Activated T-cell treated with anti-CD3 and anti-CD28 coated beads, Interleukin-2, amount 50 U/mL, for 24 hours (primary cell): ENCODE data around the gene MSH5.
"Not testable (repeated sequence)": the region's sequence is repeated elsewhere in the genome, so short reads cannot be mapped to it uniquely, and the experiment has no call there.

Experiments
- DNase-seq: peaks from one replicate; pipeline ENCODE4 v3.0.0-alpha.2; 2020
- H3K27ac Mint-ChIP-seq: 2 replicates; pipeline ENCODE4 v1.8.0; 2020; ENCODE audit warnings: mild to moderate bottlenecking, mixed read lengths
- H3K27me3 Mint-ChIP-seq: 2 replicates; pipeline ENCODE4 v1.8.0; 2020; ENCODE audit warnings: mixed read lengths
- H3K36me3 Mint-ChIP-seq: 2 replicates; pipeline ENCODE4 v1.8.0; 2020; ENCODE audit warnings: low read depth, mixed read lengths
- H3K4me1 Mint-ChIP-seq: 2 replicates; pipeline ENCODE4 v1.8.0; 2020; ENCODE audit warnings: low read depth, mixed read lengths
- H3K4me3 Mint-ChIP-seq: 2 replicates; pipeline ENCODE4 v1.8.0; 2020; ENCODE audit warnings: mild to moderate bottlenecking, moderate library complexity, mixed read lengths
- H3K9me3 Mint-ChIP-seq: 2 replicates; pipeline ENCODE4 v1.8.0; 2020; ENCODE audit warnings: mixed read lengths

The MSH5 gene

DNA sequence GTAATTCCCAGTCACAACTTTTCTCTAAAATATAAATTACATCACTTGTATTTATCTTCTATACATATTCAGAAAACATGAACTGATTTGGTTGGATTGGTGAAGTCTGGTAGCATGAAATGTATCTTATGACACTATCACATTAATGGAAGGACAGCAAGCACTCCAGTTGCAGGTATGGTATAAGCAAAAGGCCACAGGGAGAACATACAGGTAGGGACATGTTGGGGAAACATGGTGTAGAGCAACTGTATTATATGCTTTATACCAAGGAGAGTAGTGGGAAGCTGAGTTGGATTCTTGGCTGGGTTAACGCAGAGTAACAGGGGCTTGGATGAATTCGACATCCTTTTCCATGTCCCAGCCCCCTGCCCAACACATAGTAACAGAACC, 57.2 kb downstream of the MSH5 start:
- H3K4me3 Mint-ChIP-seq, result no peak overlapping the region

GRCh38 chr6:31797588-31797987, 57.8 kb downstream of the MSH5 start:
- H3K4me3 Mint-ChIP-seq, result no peak overlapping the region
- H3K4me1 Mint-ChIP-seq, result peaks cover 41% of the 10 kb centered on the region
- no peaks in the 10 kb centered on the region for H3K27me3 Mint-ChIP-seq
- peak overlapping the region; percentile 92 for H3K27ac Mint-ChIP-seq
- H3K9me3 Mint-ChIP-seq, result no peaks in the 10 kb centered on the region
- H3K36me3 Mint-ChIP-seq, result peaks cover 71% of the 10 kb centered on the region
- no peak for DNase-seq

More for the DNA sequence above, 57.2 kb downstream of the MSH5 start:
- H3K9me3 Mint-ChIP-seq, result no peaks in the 10 kb centered on the region
- no peaks in the 10 kb centered on the region for H3K27me3 Mint-ChIP-seq
- peaks cover 73% of the 10 kb centered on the region for H3K36me3 Mint-ChIP-seq
- peak overlapping the region; percentile 92 for H3K27ac Mint-ChIP-seq
- H3K4me1 Mint-ChIP-seq, result peaks cover 47% of the 10 kb centered on the region
- DNase-seq, result no peak

- no peaks in the 10 kb centered on the region for H3K9me3 Mint-ChIP-seq
- H3K27ac Mint-ChIP-seq, result no peak overlapping the region
- H3K27me3 Mint-ChIP-seq, result no peaks in the 10 kb centered on the region
- peaks cover 72% of the 10 kb centered on the region for H3K36me3 Mint-ChIP-seq
- H3K4me3 Mint-ChIP-seq, result no peak overlapping the region
- DNase-seq, result no peak
- peaks cover 37% of the 10 kb centered on the region for H3K4me1 Mint-ChIP-seq
Measured at GRCh38 chr6:31799781-31800180, 60.0 kb downstream of the MSH5 start.

DNA sequence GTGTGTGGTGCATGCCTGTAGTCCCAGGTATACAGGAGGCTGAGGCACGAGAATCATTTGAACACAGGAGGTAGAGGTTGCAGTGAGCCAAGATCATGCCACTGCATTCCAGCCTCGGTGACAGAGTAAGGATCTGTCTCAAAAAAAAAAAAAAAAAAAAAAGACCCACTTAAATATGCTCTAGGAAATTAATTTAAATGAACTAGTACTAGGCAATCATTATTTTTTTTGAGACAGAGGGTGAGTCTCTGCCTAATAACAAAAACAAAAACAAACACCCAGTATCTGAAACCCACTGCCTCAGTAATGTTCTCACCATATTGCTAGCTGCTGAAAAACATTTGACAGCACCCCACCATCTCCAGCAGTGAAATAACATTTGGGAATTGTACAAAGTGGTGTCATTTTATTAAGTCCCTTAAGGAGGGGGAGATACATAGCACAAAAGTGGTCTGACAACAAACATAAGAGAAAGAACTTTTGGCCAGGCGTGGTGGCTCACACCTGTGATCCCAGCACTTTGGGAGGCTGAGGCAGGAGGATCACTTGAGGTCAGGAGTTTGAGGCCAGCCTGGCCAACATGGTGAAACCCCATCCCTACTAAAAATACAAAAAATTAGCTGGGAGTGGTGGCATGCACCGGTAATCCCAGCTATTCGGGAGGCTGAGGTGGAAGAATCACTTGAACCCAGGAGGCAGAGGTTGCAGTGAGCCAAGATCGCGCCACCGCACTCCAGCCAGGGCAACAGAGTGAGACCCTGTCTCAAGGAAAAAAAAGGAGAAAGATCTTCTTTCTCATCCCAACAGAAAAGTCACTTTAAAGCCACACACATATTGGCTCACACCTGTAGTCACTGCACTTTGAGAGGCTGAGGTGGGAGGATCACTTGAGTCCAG, 61.5 kb downstream of the MSH5 start:
- not testable (repeated sequence) for DNase-seq, H3K27me3 Mint-ChIP-seq, H3K27ac Mint-ChIP-seq, H3K9me3 Mint-ChIP-seq, H3K4me3 Mint-ChIP-seq
- H3K4me1 Mint-ChIP-seq, result peaks cover 44% of the 10 kb centered on the region
- peaks cover 80% of the 10 kb centered on the region for H3K36me3 Mint-ChIP-seq

GRCh38 chr6:31805939-31806469, 66.2 kb downstream of the MSH5 start:
- Mint-ChIP-seq H3K36me3 (peaks cover 56% of the 10 kb centered on the region), H3K4me3 (peak overlapping the region; percentile 93), H3K27me3 (no peaks in the 10 kb centered on the region), H3K27ac (peak overlapping the region; percentile 98), H3K9me3 (no peaks in the 10 kb centered on the region), H3K4me1 (peaks cover 29% of the 10 kb centered on the region)
- no peak for DNase-seq

DNA sequence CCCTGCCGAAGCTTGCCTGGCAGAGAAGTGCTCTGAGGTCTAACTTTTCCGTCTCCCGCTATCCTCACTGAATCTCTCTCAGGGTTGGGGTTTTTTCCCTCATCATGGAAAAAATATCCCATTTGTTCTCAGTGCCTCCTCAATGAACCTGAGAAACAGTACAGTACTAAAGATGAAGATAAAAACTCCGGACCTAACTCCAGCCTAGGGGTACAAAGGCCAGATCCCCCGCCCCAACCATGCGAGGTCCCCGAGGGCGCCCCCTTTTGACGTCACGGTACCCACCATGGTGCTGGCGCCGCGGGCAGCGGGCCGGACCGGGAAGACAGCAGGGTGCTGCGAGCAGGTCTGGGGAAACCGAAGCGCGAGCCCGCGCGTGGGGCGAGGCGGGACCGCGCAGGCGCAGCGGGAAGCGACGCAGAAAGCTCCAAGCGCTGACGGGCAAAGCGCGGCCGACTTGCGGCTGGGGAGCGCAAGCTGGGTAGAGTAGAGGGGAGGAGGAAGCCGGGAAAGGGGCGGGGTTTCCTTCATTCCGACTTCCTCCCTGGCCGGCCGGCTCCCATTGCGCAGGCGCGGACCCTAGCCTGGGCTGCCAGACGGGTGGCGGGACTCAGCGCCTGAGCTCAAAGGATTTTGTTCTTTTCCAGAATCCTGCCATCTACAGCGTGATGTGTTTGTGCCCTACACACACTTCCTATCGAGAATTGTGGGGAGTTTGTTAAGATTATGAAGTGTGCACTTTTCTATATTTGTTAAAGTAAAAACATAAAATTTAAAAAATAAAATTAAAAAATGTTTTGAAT, 66.9 kb downstream of the MSH5 start, which contains the start of gene LSM2:
TSS of gene LSM2 (minus strand) at position 497 of the 803 bp plus-strand sequence. CDS start at position 288, 209 bp downstream.
- Mint-ChIP-seq H3K27ac (peak within 1 kb of the TSS; percentile 98), H3K4me3 (peak within 1 kb of the TSS; percentile 93), H3K27me3 (no peaks in the 10 kb centered on the region), H3K9me3 (no peaks in the 10 kb centered on the region), H3K4me1 (peaks cover 32% of the 10 kb centered on the region), H3K36me3 (peaks cover 54% of the 10 kb centered on the region)
- DNase-seq, result peak; percentile 96

DNA sequence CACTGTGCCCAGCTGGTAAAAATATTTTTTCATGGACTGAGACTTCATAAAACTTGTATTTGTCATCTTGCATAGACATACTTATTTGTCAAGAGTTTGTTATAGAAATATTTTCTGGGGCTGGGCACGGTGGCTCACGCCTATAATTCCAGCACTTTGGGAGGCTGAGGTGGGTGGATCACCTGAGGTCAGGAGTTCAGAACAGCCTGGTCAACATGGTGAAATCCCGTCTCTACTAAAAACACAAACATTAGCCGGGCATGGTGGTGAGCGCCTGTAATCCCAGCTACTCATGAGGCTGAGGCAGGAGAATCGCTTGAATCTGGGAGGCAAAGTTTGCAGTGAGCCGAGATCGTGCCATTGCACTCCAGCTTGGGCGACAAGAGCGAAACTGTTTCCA, 68.8 kb downstream of the MSH5 start:
- DNase-seq, H3K27ac Mint-ChIP-seq, H3K4me3 Mint-ChIP-seq, H3K9me3 Mint-ChIP-seq, H3K27me3 Mint-ChIP-seq: not testable (repeated sequence)
- H3K36me3 Mint-ChIP-seq, result peaks cover 39% of the 10 kb centered on the region
- peaks cover 44% of the 10 kb centered on the region for H3K4me1 Mint-ChIP-seq

- no peak for DNase-seq
- Mint-ChIP-seq H3K4me1 (peaks cover 45% of the 10 kb centered on the region), H3K36me3 (peaks cover 12% of the 10 kb centered on the region), H3K27me3 (no peaks in the 10 kb centered on the region), H3K9me3 (no peaks in the 10 kb centered on the region), H3K4me3 (peak overlapping the region; percentile 69), H3K27ac (peak overlapping the region; percentile 98)
Measured at GRCh38 chr6:31811645-31812044, 71.8 kb downstream of the MSH5 start.
